RWPE2 (cell line): ENCODE measurements around the gene CDC34.

ENCODE experiments used
- ATAC-seq: fragments of 200-7000 bp; cut with Tn5 transposase; 3 replicates; pipeline ENCODE4 v1.9.1; 2021; ENCODE audit warnings: low read depth
- DNase-seq: peaks from one replicate; pipeline ENCODE4 v3.0.0-alpha.2; 2020; ENCODE audit warnings: low spot score
- H3K27ac ChIP-seq: fragments of 450-650 bp; 2 replicates; pipeline ENCODE4 v1.5.1; 2017; ENCODE audit warnings: mild to moderate bottlenecking; ENCODE audit not compliant: poor library complexity, severe bottlenecking
- H3K27me3 ChIP-seq: fragments of 250-450 bp; sonication (Bioruptor Pico); 2 replicates; pipeline ENCODE4 v1.5.1; 2021; ENCODE audit warnings: mild to moderate bottlenecking, moderate library complexity; ENCODE audit not compliant: insufficient read depth, poor library complexity, severe bottlenecking
- H3K36me3 ChIP-seq: fragments of 250-450 bp; sonication (Bioruptor Pico); 2 replicates; pipeline ENCODE4 v1.5.1; 2020; ENCODE audit warnings: low read depth, mild to moderate bottlenecking, moderate library complexity
- H3K4me1 ChIP-seq: fragments of 250-450 bp; sonication (Bioruptor Pico); 2 replicates; pipeline ENCODE4 v1.5.1; 2021; ENCODE audit warnings: mild to moderate bottlenecking, moderate library complexity; ENCODE audit not compliant: insufficient read depth, poor library complexity, severe bottlenecking
- H3K4me3 ChIP-seq: fragments of 250-450 bp; sonication (Bioruptor Pico); 2 replicates; pipeline ENCODE4 v1.5.1; 2021; ENCODE audit warnings: mild to moderate bottlenecking, moderate library complexity; ENCODE audit not compliant: severe bottlenecking
- H3K9me3 ChIP-seq: fragments of 250-450 bp; sonication (Bioruptor Pico); 2 replicates; pipeline ENCODE4 v1.5.1; 2021; ENCODE audit warnings: mild to moderate bottlenecking, moderate library complexity; ENCODE audit not compliant: severe bottlenecking
- TF ChIP-seq, protein P1 (sequence below): fragments of 450-650 bp; IDR thresholded peaks from one replicate; pipeline ENCODE4 v1.5.1; 2017; ENCODE audit warnings: mild to moderate bottlenecking, moderate library complexity; ENCODE audit not compliant: poor library complexity, severe bottlenecking

Gene CDC34

GRCh38 chr19:511101-511851 is 20.3 kb upstream of the CDC34 start:
- Histone ChIP-seq H3K27me3 (no peaks in the 10 kb centered on the region), H3K36me3 (no peaks in the 10 kb centered on the region), H3K27ac (no peak overlapping the region), H3K9me3 (no peaks in the 10 kb centered on the region), H3K4me3 (no peak overlapping the region), H3K4me1 (peaks cover 2% of the 10 kb centered on the region)
- TF ChIP-seq, protein P1, sequence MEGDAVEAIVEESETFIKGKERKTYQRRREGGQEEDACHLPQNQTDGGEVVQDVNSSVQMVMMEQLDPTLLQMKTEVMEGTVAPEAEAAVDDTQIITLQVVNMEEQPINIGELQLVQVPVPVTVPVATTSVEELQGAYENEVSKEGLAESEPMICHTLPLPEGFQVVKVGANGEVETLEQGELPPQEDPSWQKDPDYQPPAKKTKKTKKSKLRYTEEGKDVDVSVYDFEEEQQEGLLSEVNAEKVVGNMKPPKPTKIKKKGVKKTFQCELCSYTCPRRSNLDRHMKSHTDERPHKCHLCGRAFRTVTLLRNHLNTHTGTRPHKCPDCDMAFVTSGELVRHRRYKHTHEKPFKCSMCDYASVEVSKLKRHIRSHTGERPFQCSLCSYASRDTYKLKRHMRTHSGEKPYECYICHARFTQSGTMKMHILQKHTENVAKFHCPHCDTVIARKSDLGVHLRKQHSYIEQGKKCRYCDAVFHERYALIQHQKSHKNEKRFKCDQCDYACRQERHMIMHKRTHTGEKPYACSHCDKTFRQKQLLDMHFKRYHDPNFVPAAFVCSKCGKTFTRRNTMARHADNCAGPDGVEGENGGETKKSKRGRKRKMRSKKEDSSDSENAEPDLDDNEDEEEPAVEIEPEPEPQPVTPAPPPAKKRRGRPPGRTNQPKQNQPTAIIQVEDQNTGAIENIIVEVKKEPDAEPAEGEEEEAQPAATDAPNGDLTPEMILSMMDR, result no peak
- no peak for DNase-seq
- no peak for ATAC-seq

DNA sequence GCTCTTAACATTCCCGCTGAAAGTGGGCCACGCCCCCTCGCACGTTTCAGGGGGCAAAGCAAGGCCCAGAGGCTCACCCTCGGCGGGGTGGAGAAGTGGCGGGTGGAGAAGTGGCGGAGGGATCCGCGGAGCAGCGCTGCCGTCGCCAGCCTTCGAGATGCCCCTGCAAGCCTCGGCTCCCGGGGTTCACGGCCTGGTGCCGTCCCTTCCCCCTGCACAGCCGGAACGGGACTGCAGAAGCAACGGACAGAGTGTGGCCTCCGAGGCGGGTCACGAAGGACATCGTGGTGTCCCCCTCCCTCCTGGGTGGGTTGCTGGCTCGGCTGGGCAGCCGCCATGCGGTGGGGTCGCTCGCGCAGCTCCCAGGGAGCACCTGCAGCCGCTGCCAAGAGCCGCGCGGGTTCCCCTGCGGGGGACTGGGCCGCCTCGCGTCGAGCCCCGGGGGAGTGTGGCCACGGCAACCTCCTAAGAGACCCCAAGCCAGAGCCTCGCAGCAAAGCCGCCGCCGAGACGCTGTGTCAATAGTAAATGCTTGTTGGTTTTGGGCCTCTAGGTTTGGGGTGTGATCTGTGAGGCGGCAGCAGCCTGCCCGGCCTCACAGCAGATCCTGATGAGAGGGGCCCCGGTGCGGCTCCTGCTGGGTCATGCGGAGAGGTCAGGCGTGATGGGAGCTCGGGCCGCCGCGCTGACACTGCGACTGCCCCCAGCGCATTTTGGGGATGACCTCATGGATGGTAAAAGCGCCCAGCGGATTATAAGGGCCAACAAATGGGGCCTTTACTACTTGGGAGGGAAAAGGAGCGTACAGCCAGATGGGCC is 18.8 kb upstream of the CDC34 start:
- Histone ChIP-seq H3K4me3 (no peak overlapping the region), H3K4me1 (no peaks in the 10 kb centered on the region), H3K9me3 (no peaks in the 10 kb centered on the region), H3K27me3 (no peaks in the 10 kb centered on the region), H3K36me3 (no peaks in the 10 kb centered on the region), H3K27ac (no peak overlapping the region)
- DNase-seq (no peak), ATAC-seq (no peak)
- TF ChIP-seq, protein P1, result no peak

GRCh38 chr19:513368-514165 is 18.0 kb upstream of the CDC34 start:
- TF ChIP-seq, protein P1, result no peak
- Histone ChIP-seq H3K27ac (no peak overlapping the region), H3K4me3 (no peak overlapping the region), H3K4me1 (no peaks in the 10 kb centered on the region), H3K9me3 (no peaks in the 10 kb centered on the region), H3K27me3 (no peaks in the 10 kb centered on the region), H3K36me3 (no peaks in the 10 kb centered on the region)
- no peak for DNase-seq
- ATAC-seq, result no peak

DNA sequence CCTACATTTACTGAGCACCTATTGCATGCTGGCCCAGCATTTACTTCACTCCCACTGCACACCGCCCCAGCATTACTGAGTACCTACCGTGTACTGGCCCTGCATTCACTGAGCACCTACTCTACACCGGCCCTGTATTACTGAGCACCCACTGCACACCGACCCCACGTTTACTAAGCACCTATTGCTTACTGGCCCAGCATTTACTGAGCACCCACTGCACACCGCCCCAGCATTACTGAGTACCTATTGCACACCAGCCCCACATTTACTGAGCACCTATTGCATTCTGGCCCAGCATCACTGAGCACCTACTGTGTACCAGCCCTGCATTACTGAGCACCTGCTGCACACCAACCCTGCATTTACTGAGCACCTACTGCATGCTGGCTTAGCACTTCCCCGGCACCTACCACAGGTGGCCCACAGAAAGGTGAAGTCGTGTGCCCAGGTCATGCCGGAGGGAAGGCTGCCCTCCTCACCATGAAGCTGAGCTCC is 17.3 kb upstream of the CDC34 start:
- H3K27ac ChIP-seq, result no peak overlapping the region
- ATAC-seq, result no peak

More for the DNA sequence above, 17.3 kb upstream of the CDC34 start:
- Histone ChIP-seq H3K9me3 (no peaks in the 10 kb centered on the region), H3K4me3 (no peak overlapping the region), H3K27me3 (no peaks in the 10 kb centered on the region), H3K4me1 (no peaks in the 10 kb centered on the region), H3K36me3 (no peaks in the 10 kb centered on the region)
- no peak for DNase-seq
- TF ChIP-seq, protein P1, result no peak
